Gastroesophageal sphincter (tissue), 4 donors: Measurements from ENCODE around the gene FAM83E. TPM values are rescaled to one million over a fixed set of nuclear protein-coding genes. Genes with fewer than 3 reads are reported as not detected.

Experiments used
- ATAC-seq: fragments of 150-250 bp; one replicate; pipeline ENCODE4 v1.9.1; 2016; ENCODE audit warnings: mild to moderate bottlenecking, moderate library complexity
- H3K27ac ChIP-seq, 4 donors: fragments of 200-600 bp; sonication (generic) in 3 of 4; 1 replicate in 3 of 4; 2 replicates in 1 of 4; pipeline ENCODE4 v1.5.1; 2016 to 2019
- H3K27me3 ChIP-seq: fragments of 200-600 bp; sonication (generic); one replicate; pipeline ENCODE4 v1.5.1; 2019
- H3K36me3 ChIP-seq, 2 donors: fragments of 200-600 bp; sonication (generic); one replicate each; pipeline ENCODE4 v1.5.1; 2019; ENCODE audit warnings: control low read depth in 1 of 2
- H3K4me1 ChIP-seq, 3 donors: fragments of 200-600 bp; sonication (generic); 1 replicate in 2 of 3; 2 replicates in 1 of 3; pipeline ENCODE4 v1.5.1; 2016 to 2019; ENCODE audit warnings: control low read depth in 2 of 3
- H3K4me3 ChIP-seq, 2 donors: fragments of 200-600 bp; sonication (generic); one replicate each; pipeline ENCODE4 v1.5.1; 2019; ENCODE audit warnings: mild to moderate bottlenecking in 1 of 2, moderate library complexity in 1 of 2
- H3K9me3 ChIP-seq, 3 donors: fragments of 200-600 bp; sonication (generic); one replicate each; pipeline ENCODE4 v1.5.1; 2017 to 2019; ENCODE audit warnings: control low read depth in 2 of 3
- EP300 ChIP-seq: sonication (generic); formaldehyde crosslinking; IDR thresholded peaks from one replicate; pipeline ENCODE4 v1.6.1; 2017; ENCODE audit warnings: antibody characterized with exemption, mild to moderate bottlenecking
- POLR2A ChIP-seq, 2 donors: fragments of 450-650 bp; IDR thresholded peaks; one replicate each; pipeline ENCODE4 v1.6.1; 2017; ENCODE audit warnings: antibody characterized with exemption in 2 of 2, mild to moderate bottlenecking in 2 of 2, moderate library complexity in 1 of 2
- POLR2AphosphoS5 ChIP-seq: sonication (generic); formaldehyde crosslinking; IDR thresholded peaks from one replicate; pipeline ENCODE4 v1.6.1; 2017; ENCODE audit warnings: antibody characterized with exemption
- WGBS, 2 donors: methylation state at CpG; one replicate each; pipeline ENCODE4 v1.1.5; 2018; ENCODE audit warnings: low coverage in 1 of 2; 5-methylcytosine and 5-hydroxymethylcytosine counted together
- total RNA-seq, 4 donors: library from RNA; depleted of rRNA; stranded (reverse); fragments of >200 nt; gene quantifications; one replicate each; pipeline ENCODE4 v1.1.0, GENCODE V29; 2016
- TF ChIP-seq, protein P1 (sequence below), 4 experiments: fragments of 200-600 bp in 2 of 4; fragments of 450-650 bp in 2 of 4; sonication (generic) in 1 of 4; IDR thresholded peaks; one replicate each; pipeline ENCODE4 v1.5.1; 2017 to 2019; ENCODE audit warnings: antibody characterized with exemption in 4 of 4, mild to moderate bottlenecking in 2 of 4, moderate library complexity in 2 of 4

The FAM83E gene
- total RNA-seq, 4 donors from 2014 or later, result 1.5 TPM; not detected in 3

- Histone ChIP-seq H3K27me3 (no peaks in the 10 kb centered on the region), H3K9me3 (no peaks in the 10 kb centered on the region), H3K27ac (peak overlapping the region in 3 of 4 donors; percentile 76 to 84 (median 78)), H3K36me3 (no peaks in the 10 kb centered on the region), H3K4me3 (no peak overlapping the region), H3K4me1 (peaks cover 0 to 18% (median 10%) of the 10 kb centered on the region in 3 donors)
- WGBS, 2 donors, result 0 to 5% methylated on average over 3 to 4 of the region's 19 CpGs
- ATAC-seq, result peak; percentile 99
- TF ChIP-seq POLR2AphosphoS5 (peak; percentile 88), POLR2A (IDR thresholded peaks at IDR 0.05) (no peak)
- TF ChIP-seq, protein P1, sequence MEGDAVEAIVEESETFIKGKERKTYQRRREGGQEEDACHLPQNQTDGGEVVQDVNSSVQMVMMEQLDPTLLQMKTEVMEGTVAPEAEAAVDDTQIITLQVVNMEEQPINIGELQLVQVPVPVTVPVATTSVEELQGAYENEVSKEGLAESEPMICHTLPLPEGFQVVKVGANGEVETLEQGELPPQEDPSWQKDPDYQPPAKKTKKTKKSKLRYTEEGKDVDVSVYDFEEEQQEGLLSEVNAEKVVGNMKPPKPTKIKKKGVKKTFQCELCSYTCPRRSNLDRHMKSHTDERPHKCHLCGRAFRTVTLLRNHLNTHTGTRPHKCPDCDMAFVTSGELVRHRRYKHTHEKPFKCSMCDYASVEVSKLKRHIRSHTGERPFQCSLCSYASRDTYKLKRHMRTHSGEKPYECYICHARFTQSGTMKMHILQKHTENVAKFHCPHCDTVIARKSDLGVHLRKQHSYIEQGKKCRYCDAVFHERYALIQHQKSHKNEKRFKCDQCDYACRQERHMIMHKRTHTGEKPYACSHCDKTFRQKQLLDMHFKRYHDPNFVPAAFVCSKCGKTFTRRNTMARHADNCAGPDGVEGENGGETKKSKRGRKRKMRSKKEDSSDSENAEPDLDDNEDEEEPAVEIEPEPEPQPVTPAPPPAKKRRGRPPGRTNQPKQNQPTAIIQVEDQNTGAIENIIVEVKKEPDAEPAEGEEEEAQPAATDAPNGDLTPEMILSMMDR (IDR thresholded peaks at IDR 0.05), result no peak
Measured at GRCh38 chr19:48568345-48568886, 46.5 kb downstream of the FAM83E start.

- no peak for ATAC-seq
- TF ChIP-seq, protein P1 (IDR thresholded peaks at IDR 0.05), result no peak
- no peak for TF ChIP-seq EP300
- TF ChIP-seq POLR2AphosphoS5, result no peak
- TF ChIP-seq POLR2A (IDR thresholded peaks at IDR 0.05), result no peak
- peaks cover 0 to 18% (median 10%) of the 10 kb centered on the region in 3 donors for H3K4me1 ChIP-seq
- no peaks in the 10 kb centered on the region for H3K9me3 ChIP-seq
- no peaks in the 10 kb centered on the region for H3K36me3 ChIP-seq
- WGBS, 2 donors, result 62 to 95% methylated on average over 4 to 6 of the region's 7 CpGs
- no peak overlapping the region for H3K27ac ChIP-seq
- H3K27me3 ChIP-seq, result no peaks in the 10 kb centered on the region
- no peak overlapping the region for H3K4me3 ChIP-seq
Measured at GRCh38 chr19:48565090-48565489, 49.8 kb downstream of the FAM83E start.

Other genes with a start within 250 kb of the FAM83E start
- gene KDELR1, start 223.5 kb downstream of the FAM83E start, total RNA-seq, result 10 to 100 TPM; 60.4 to 87.9 (median 70.8) TPM
- under 1 TPM in 3 of 4 donors, not detected in 1; 0.08 to 0.62 (median 0.47) TPM for gene GRIN2D, start 221.4 kb downstream of the FAM83E start, total RNA-seq
- 10 to 100 TPM; 28.9 to 33.1 (median 32.7) TPM for gene GRWD1, start 169.1 kb downstream of the FAM83E start, total RNA-seq
- under 1 TPM in 3 of 4 donors, not detected in 1; 0.16 to 0.42 (median 0.27) TPM for gene KCNJ14, start 159.5 kb downstream of the FAM83E start, total RNA-seq
- gene CYTH2, start 145.7 kb downstream of the FAM83E start, total RNA-seq, result 10 to 100 TPM; 28.6 to 56.7 (median 47.0) TPM
- gene LMTK3, start 103.2 kb downstream of the FAM83E start, total RNA-seq, result 1 to 10 TPM in 1 of 4 donors, under 1 TPM in 3; 0.13 to 1.2 (median 0.30) TPM
- 1 to 10 TPM in 2 of 4 donors, under 1 TPM in 1, not detected in 1; 0.93 to 3.9 (median 1.0) TPM for gene SULT2B1, start 62.9 kb downstream of the FAM83E start, total RNA-seq
- gene SPACA4, start 8.3 kb downstream of the FAM83E start, total RNA-seq, result not detected
- 1,000 to 10,000 TPM; 1,261 to 2,300 (median 1,588) TPM for gene RPL18, start 4.1 kb upstream of the FAM83E start, total RNA-seq
- gene SPHK2, start 4.4 kb upstream of the FAM83E start, total RNA-seq, result 10 to 100 TPM in 3 of 4 donors, 1 to 10 TPM in 1; 7.2 to 17.9 (median 13.7) TPM
- 10 to 100 TPM in 2 of 4 donors, 1 to 10 TPM in 2; 2.9 to 16.8 (median 8.9) TPM for gene DBP, start 22.3 kb upstream of the FAM83E start, total RNA-seq
- gene CA11, start 31.1 kb upstream of the FAM83E start, total RNA-seq, result 10 to 100 TPM in 3 of 4 donors, 1 to 10 TPM in 1; 10.0 to 28.5 (median 12.5) TPM
- 1 to 10 TPM in 2 of 4 donors, under 1 TPM in 1, not detected in 1; 0.78 to 2.3 (median 1.1) TPM for gene NTN5, start 57.9 kb upstream of the FAM83E start, total RNA-seq
- 1 to 10 TPM in 1 of 4 donors, not detected in 3; 3.4 TPM for gene FUT2, start 80.9 kb upstream of the FAM83E start, total RNA-seq
- gene MAMSTR, start 104.6 kb upstream of the FAM83E start, total RNA-seq, result 1 to 10 TPM in 2 of 4 donors, under 1 TPM in 2; 0.25 to 3.7 (median 1.3) TPM
- 10 to 100 TPM in 3 of 4 donors, 1 to 10 TPM in 1; 9.8 to 16.4 (median 10.3) TPM for gene RASIP1, start 125.5 kb upstream of the FAM83E start, total RNA-seq
- under 1 TPM in 1 of 4 donors, not detected in 3; 0.27 TPM for gene IZUMO1, start 131.8 kb upstream of the FAM83E start, total RNA-seq
- gene FUT1, start 137.6 kb upstream of the FAM83E start, total RNA-seq, result 1 to 10 TPM in 3 of 4 donors, under 1 TPM in 1; 0.54 to 3.5 (median 2.6) TPM
- gene FGF21, start 140.4 kb upstream of the FAM83E start, total RNA-seq, result not detected
- gene BCAT2, start 196.0 kb upstream of the FAM83E start, total RNA-seq, result 10 to 100 TPM; 46.6 to 77.8 (median 57.8) TPM
- 10 to 100 TPM in 2 of 4 donors, 1 to 10 TPM in 2; 5.3 to 12.5 (median 8.2) TPM for gene HSD17B14, start 221.4 kb upstream of the FAM83E start, total RNA-seq